Loucy (cell line): ENCODE measurements around the gene CLCA1.

Experiments used
- CTCF ChIP-seq: fragments of 200-600 bp; sonication (generic); conservative IDR thresholded peaks from 2 replicates; pipeline ENCODE4 v1.5.1; 2014; ENCODE audit warnings: mild to moderate bottlenecking, antibody characterized with exemption, low read length
- EZH2phosphoT487 ChIP-seq: fragments of 200-600 bp; IDR thresholded peaks from 2 replicates; pipeline ENCODE4 v1.6.1; 2018; ENCODE audit warnings: antibody characterized with exemption, mild to moderate bottlenecking, moderate library complexity, borderline replicate concordance

- TF ChIP-seq CTCF (no peak), EZH2phosphoT487 (no peak)
Measured at GRCh38 chr1:86541859-86542258, 73.1 kb downstream of the CLCA1 start.
